Measurements from ENCODE around the gene PTPRZ1.

- TF ChIP-seq GATA3 (IDR thresholded peaks at IDR 0.05; ENCODE audit: low read depth, low read length) = no peak
- TF ChIP-seq GATA2 (IDR thresholded peaks at IDR 0.05; ENCODE audit: low read depth, low read length) = no peak
Observed at GRCh38 chr7:122033641-122034040, 160.7 kb downstream of the PTPRZ1 start.
